ENCODE results near the gene UGT1A6.
"Not testable (repeated sequence)": the region's sequence is repeated elsewhere in the genome, so short reads cannot be mapped to it uniquely, and the experiment has no call there.

UGT1A6 gene

DNA sequence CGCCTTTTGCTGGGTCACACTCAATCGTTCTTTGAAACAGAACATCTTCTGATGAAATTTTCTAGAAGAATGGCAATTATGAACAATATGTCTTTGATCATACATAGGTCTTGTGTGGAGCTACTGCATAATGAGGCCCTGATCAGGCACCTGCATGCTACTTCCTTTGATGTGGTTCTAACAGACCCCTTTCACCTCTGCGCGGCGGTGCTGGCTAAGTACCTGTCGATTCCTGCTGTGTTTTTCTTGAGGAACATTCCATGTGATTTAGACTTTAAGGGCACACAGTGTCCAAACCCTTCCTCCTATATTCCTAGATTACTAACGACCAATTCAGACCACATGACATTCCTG, 20.5 kb downstream of the UGT1A6 start:
- DNase-seq (ENCODE audit: low read depth), result no peak
- no peak overlapping the region for H3K4me3 ChIP-seq (ENCODE audit: low read depth, low read length)
- TF ChIP-seq, protein P1, sequence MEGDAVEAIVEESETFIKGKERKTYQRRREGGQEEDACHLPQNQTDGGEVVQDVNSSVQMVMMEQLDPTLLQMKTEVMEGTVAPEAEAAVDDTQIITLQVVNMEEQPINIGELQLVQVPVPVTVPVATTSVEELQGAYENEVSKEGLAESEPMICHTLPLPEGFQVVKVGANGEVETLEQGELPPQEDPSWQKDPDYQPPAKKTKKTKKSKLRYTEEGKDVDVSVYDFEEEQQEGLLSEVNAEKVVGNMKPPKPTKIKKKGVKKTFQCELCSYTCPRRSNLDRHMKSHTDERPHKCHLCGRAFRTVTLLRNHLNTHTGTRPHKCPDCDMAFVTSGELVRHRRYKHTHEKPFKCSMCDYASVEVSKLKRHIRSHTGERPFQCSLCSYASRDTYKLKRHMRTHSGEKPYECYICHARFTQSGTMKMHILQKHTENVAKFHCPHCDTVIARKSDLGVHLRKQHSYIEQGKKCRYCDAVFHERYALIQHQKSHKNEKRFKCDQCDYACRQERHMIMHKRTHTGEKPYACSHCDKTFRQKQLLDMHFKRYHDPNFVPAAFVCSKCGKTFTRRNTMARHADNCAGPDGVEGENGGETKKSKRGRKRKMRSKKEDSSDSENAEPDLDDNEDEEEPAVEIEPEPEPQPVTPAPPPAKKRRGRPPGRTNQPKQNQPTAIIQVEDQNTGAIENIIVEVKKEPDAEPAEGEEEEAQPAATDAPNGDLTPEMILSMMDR (IDR thresholded peaks at IDR 0.05; ENCODE audit: control insufficient read depth, extremely low read depth, insufficient read depth), result no peak

DNA sequence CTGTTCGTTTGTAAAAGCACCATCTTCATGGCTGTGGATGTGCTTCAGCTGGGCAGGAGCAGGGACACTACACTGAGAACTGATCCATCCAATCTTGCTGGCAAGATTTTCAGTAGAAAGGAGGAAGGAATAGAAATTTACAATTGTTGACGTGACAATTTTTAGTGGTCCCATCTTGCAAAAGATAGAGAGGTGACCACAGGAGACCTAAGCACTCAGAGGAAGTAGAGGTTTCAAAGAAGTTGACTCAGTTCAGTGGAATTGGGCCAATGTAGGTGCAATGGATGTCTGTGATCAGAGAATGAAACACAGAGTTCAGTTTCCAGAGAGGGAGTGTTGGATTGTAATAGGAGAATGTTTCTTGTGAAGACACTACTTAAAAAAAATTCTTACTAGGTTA, 21.4 kb downstream of the UGT1A6 start:
- no peak for DNase-seq (ENCODE audit: low read depth)
- TF ChIP-seq, protein P1 (IDR thresholded peaks at IDR 0.05; ENCODE audit: control insufficient read depth, extremely low read depth, insufficient read depth), result no peak
- H3K4me3 ChIP-seq (ENCODE audit: low read depth, low read length), result no peak overlapping the region

DNA sequence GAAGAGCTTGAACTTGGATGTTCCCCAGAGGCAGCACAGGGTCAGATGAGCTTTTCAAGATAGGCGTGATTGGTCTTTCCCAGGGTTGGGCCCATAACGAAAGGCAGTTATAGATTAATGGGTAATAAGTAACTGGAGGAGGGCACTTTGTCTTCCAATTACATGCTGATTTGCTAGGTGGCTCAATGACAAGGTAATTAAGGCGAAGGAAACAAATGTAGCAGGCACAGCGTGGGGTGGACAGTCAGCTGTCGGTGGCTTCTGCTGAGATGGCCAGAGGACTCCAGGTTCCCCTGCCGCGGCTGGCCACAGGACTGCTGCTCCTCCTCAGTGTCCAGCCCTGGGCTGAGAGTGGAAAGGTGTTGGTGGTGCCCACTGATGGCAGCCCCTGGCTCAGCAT, 25.9 kb downstream of the UGT1A6 start, which contains the start of gene UGT1A4:
UGT1A4 (plus strand) TSS at position 185 of the 400 bp plus-strand sequence; CDS start at position 270, 85 bp downstream.
- TF ChIP-seq, protein P1 (IDR thresholded peaks at IDR 0.05; ENCODE audit: control insufficient read depth, extremely low read depth, insufficient read depth), result no peak
- DNase-seq (ENCODE audit: low read depth), result no peak

GRCh38 chr2:233728723-233729301, 36.1 kb downstream of the UGT1A6 start, which contains the start of gene UGT1A3:
Gene UGT1A3, plus strand, starts transcription at chr2:233729042. Its CDS starts 85 bp downstream, at chr2:233729127.
- no peak for DNase-seq (ENCODE audit: low read depth)
- no peak within 1 kb of the TSS for H3K4me3 ChIP-seq (ENCODE audit: low read depth, low read length)
- TF ChIP-seq, protein P1 (IDR thresholded peaks at IDR 0.05; ENCODE audit: control insufficient read depth, extremely low read depth, insufficient read depth), result no peak

More for the DNA sequence above, 25.9 kb downstream of the UGT1A6 start, which contains the start of gene UGT1A4:
- H3K4me3 ChIP-seq (ENCODE audit: low read depth, low read length), result no peak within 1 kb of the TSS

DNA sequence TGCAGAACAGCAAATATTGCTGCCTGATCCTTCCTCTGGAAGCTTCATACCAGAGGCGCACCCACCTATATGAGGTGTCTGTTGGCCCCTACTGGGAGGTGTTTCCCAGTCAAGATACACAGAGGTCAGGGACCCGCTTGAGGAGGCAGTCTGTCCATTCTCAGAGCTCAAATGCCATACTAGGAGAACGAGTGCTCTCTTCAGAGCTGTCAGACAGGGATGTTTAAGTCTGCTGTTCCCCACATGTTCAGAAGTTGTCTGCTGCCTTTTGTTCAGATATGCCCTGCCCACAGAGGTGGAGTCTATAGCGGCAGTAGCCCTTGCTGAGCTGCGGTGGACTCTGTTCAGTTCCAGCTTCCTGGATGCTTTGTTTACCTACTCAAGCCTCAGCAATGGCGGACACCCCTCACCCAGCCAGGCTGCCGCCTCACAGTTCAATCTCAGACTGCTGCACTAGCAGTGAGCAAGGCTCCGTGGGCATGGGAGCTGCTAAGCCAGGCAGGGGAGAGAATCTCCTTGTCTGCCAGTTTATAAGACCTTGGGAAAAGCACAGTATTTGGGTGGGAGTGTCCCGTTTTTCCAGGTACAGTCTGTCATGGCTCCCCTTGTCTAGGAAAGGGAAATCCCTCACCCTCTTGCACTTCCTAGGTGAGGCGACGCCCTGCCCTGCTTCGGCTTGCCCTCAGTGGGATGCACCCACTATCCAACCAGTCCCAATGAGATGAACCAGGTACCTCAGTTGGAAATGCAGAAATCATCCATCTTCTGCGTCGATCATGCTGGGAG, 44.4 kb downstream of the UGT1A6 start:
- not testable (repeated sequence) for H3K4me3 ChIP-seq (ENCODE audit: low read depth, low read length); DNase-seq (ENCODE audit: low read depth)

- no peak for DNase-seq (ENCODE audit: low read depth)
- no peak overlapping the region for H3K4me3 ChIP-seq (ENCODE audit: low read depth, low read length)
- TF ChIP-seq, protein P1 (IDR thresholded peaks at IDR 0.05; ENCODE audit: control insufficient read depth, extremely low read depth, insufficient read depth), result no peak
Measured at GRCh38 chr2:233740870-233741269, 48.2 kb downstream of the UGT1A6 start.

DNA sequence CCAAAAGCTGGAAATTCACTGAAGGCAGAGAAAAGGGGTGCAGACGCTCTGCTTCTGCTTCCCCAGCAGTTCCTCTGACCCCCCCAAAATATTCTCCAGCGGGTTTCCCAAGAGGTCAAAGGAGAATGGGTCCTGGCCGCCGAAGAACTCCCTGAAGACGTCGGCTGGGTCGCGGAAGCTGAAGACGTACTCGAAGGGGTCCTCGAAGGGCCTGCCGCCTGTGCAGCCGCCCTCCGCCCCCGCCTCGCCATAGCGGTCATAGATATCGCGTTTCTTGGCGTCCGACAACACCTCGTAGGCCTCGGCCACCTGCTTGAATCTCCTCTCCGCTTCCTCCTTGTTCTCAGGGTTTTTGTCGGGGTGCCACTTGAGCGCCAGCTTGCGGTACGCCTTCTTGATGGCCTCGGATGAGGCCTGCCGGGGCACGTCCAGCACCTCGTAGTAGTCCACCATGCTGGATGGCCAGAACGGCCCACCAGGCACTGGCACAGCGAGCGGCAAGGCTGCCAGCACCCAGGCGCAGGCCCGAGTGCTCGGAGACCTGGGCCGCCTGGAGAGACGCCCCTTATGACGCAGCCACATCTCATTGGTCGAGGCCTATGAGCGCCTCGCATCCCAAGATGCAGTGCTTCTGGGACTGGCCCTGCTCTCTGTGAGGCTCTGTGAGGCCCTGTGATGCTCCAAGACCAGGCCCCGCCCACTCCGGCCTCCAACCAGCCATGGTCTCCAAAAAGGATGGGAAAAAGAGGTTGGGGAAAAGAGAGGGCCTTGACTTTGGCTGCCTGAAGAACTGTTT, 51.0 kb downstream of the UGT1A6 start:
- TF ChIP-seq, protein P1 (IDR thresholded peaks at IDR 0.05; ENCODE audit: control insufficient read depth, extremely low read depth, insufficient read depth), result no peak
- no peak overlapping the region for H3K4me3 ChIP-seq (ENCODE audit: low read depth, low read length)
- DNase-seq (ENCODE audit: low read depth), result no peak
